Measurements from ENCODE around the gene ENTPD6. TPM values are rescaled to one million over a fixed set of nuclear protein-coding genes. Genes with fewer than 3 reads are reported as not detected.

Gene ENTPD6
- total and polyA plus RNA-seq, 2 of the 4 experiments (the other 2 are of a cell fraction): 61.1 to 98.6 TPM

- BruUV-seq (replicated peaks): no TSS peak
- H3K27me3 ChIP-seq (ENCODE audit: control insufficient read depth, insufficient read depth, low read length): no peaks in the 10 kb centered on the region
- H3K27ac ChIP-seq (ENCODE audit: insufficient read depth, low read length): no peak overlapping the region
- intact Hi-C loops (cut with micrococcal nuclease): no loop called here
- peaks cover 8% of the 10 kb centered on the region for H3K4me1 ChIP-seq (ENCODE audit: control insufficient read depth, insufficient read depth, low read length)
- H2AK9ac ChIP-seq (replicated peaks; ENCODE audit: low read depth, low read length, poor library complexity): peak overlapping the region; percentile 13
- ATAC-seq (ENCODE audit: low read depth): no peak
- H2BK15ac ChIP-seq (ENCODE audit: low read depth, low read length): no peak overlapping the region
- no peak overlapping the region for H4K8ac ChIP-seq (ENCODE audit: low read depth in 2 of 2, low read length in 2 of 2)
- no peak overlapping the region for H4K5ac ChIP-seq (ENCODE audit: low read depth, low read length)
- H3K4me3 ChIP-seq (ENCODE audit: insufficient read depth, low read depth, low read length): no peak overlapping the region
- no peak overlapping the region for H3K14ac ChIP-seq (replicated peaks; ENCODE audit: low read depth, low read length)
- no peak overlapping the region for H3K9ac ChIP-seq (ENCODE audit: low read depth, low read length)
- peaks cover 0 to 7% of the 10 kb centered on the region in 2 experiments; a peak in 2 of 4 replicates for H3K79me1 ChIP-seq (ENCODE audit: low read depth in 1 of 2, low read length in 2 of 2)
- H2BK5ac ChIP-seq (ENCODE audit: low read depth, low read length, poor library complexity, severe bottlenecking): no peak overlapping the region
- no peak overlapping the region for H3K4ac ChIP-seq (ENCODE audit: low read depth, low read length)
- ChIA-PET POLR2A (ENCODE audit: unreplicated experiment) (no interaction called here), CTCF (interaction anchor here (0.8 kb wide), 1 partner anchor 9 kb away, joined by 3 read pairs; no protein-coding TSS in a partner anchor)
- H4K20me1 ChIP-seq (ENCODE audit: insufficient read depth, low read length): no peaks in the 10 kb centered on the region
- peaks cover 22% of the 10 kb centered on the region for H3K36me3 ChIP-seq (ENCODE audit: control insufficient read depth, insufficient read depth, low read length)
- no peak overlapping the region; the same call in 1 of the 2 replicates for H3K23ac ChIP-seq (ENCODE audit: low read depth, low read length)
- no CpG with 5 or more reads among the region's 7 CpGs for WGBS, 2 experiments (ENCODE audit: extremely low coverage in 2 of 2, insufficient read length in 1 of 2)
- no peak for DNase-seq
- dilution Hi-C loops (cut with HindIII; ENCODE audit: low sequenced_read_pairs, unreplicated experiment): no loop called here
- no peak overlapping the region for H2BK120ac ChIP-seq (ENCODE audit: low read depth, low read length)
- no peak overlapping the region for H3K56ac ChIP-seq (ENCODE audit: extremely low read depth, insufficient read depth, low read length)
- no peak overlapping the region for H2AK5ac ChIP-seq (ENCODE audit: low read depth, low read length)
- in situ Hi-C loops (cut with MboI; ENCODE audit: low sequenced_read_pairs): loop anchor here (10.0 kb wide), 2 partner anchors 45 to 165 kb away; no protein-coding TSS in a partner anchor
- H3K9me1 ChIP-seq (ENCODE audit: insufficient read depth, low read length): peaks cover 7% of the 10 kb centered on the region
- H2AFZ ChIP-seq (replicated peaks; ENCODE audit: low read length, poor library complexity): no peak overlapping the region
- no peak for TF ChIP-seq RCOR1 (IDR thresholded peaks at IDR 0.05; ENCODE audit: insufficient replicate concordance, low read length)
- TF ChIP-seq CEBPB (IDR thresholded peaks at IDR 0.05; ENCODE audit: low read depth, low read length): no peak
- no peak for TF ChIP-seq RAD21 (IDR thresholded peaks at IDR 0.05; ENCODE audit: low read length)
- TF ChIP-seq MAZ (IDR thresholded peaks at IDR 0.05; ENCODE audit: borderline replicate concordance, low read depth, low read length): no peak
- TF ChIP-seq USF2 (IDR thresholded peaks at IDR 0.05; ENCODE audit: low read depth, low read length): no peak
- TF ChIP-seq ELK1 (IDR thresholded peaks at IDR 0.05; ENCODE audit: borderline replicate concordance, low read depth, low read length): no peak
- TF ChIP-seq MAFK (IDR thresholded peaks at IDR 0.05; ENCODE audit: low read depth, low read length): no peak
- TF ChIP-seq CHD1 (IDR thresholded peaks at IDR 0.05; ENCODE audit: low read depth, low read length): no peak
- no peak for TF ChIP-seq NFE2L2 (IDR thresholded peaks at IDR 0.05; ENCODE audit: low read depth, low read length)
- no peak for TF ChIP-seq CTCF (conservative IDR thresholded peaks at IDR 0.05; ENCODE audit: low read depth, low read length)
- no peak for TF ChIP-seq BHLHE40 (IDR thresholded peaks at IDR 0.05; ENCODE audit: low read depth, low read length)
- TF ChIP-seq MXI1 (IDR thresholded peaks at IDR 0.05; ENCODE audit: borderline replicate concordance, low read depth, low read length): no peak
- TF ChIP-seq POLR2A (IDR thresholded peaks at IDR 0.05; ENCODE audit: low read depth, low read length): no peak
- TF ChIP-seq RFX5 (IDR thresholded peaks at IDR 0.05; ENCODE audit: low read depth, low read length): no peak
- no peak for TF ChIP-seq FOS (IDR thresholded peaks at IDR 0.05; ENCODE audit: low read depth, low read length)
- TF ChIP-seq SMC3 (IDR thresholded peaks at IDR 0.05; ENCODE audit: low read depth, low read length): no peak
- no peak overlapping the region for H4K91ac ChIP-seq (ENCODE audit: insufficient read depth, low read depth, low read length)
- no peak overlapping the region for H2BK20ac ChIP-seq (ENCODE audit: low read depth, low read length)
- H3K9me3 ChIP-seq (ENCODE audit: control insufficient read depth, insufficient read depth, low read length): no peaks in the 10 kb centered on the region
- no peak overlapping the region for H3K18ac ChIP-seq (ENCODE audit: low read depth, low read length)
- H3K4me2 ChIP-seq (ENCODE audit: low read depth, low read length): no peak overlapping the region
These were observed 23.9 kb downstream of the ENTPD6 start for GRCh38 chr20:25219365-25219764.

Measured in IMR-90 (cell line).